Neuron (in vitro differentiated cells): ENCODE data around the gene CCNB2.
"Not testable (repeated sequence)": the region's sequence is repeated elsewhere in the genome, so short reads cannot be mapped to it uniquely, and the experiment has no call there.

Source experiments
- H2AFZ ChIP-seq: one replicate; pipeline ENCODE4 v1.6.1; 2013; ENCODE audit warnings: low read depth, mild to moderate bottlenecking, inconsistent platforms, low read length, moderate library complexity
- H3K27me3 ChIP-seq: one replicate; pipeline ENCODE4 v1.6.1; 2013; ENCODE audit warnings: low read length; ENCODE audit not compliant: insufficient read depth
- H3K36me3 ChIP-seq: one replicate; pipeline ENCODE4 v1.6.1; 2013; ENCODE audit warnings: low read length; ENCODE audit not compliant: insufficient read depth
- H3K4me1 ChIP-seq: one replicate; pipeline ENCODE4 v1.6.1; 2013; ENCODE audit warnings: low read length; ENCODE audit not compliant: insufficient read depth
- H3K4me3 ChIP-seq: 2 replicates; pipeline ENCODE4 v1.5.1; 2013; ENCODE audit warnings: mild to moderate bottlenecking, low read length, moderate library complexity
- H3K9me3 ChIP-seq: one replicate; pipeline ENCODE4 v1.6.1; 2013; ENCODE audit warnings: low read length

CCNB2 gene

DNA sequence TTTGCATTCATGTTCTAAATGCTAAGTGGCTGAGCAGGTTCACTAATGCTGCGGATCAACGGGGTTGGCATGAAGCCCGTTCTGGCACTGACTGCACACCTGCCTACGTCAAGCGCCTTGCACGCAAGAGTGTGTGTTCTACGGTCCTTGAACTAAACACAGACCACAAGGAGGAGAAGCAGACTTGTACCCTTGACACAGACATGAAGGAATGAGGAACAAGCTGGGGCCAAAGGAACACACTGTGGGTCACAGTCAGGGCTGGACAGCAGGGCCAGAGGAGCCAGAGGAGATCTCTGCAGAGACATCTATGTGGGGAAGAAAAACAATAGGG, 53.7 kb downstream of the CCNB2 start:
- peaks cover 27% of the 10 kb centered on the region for H3K36me3 ChIP-seq
- H2AFZ ChIP-seq = no peak overlapping the region
- no peaks in the 10 kb centered on the region for H3K27me3 ChIP-seq
- no peaks in the 10 kb centered on the region for H3K4me1 ChIP-seq
- no peaks in the 10 kb centered on the region for H3K9me3 ChIP-seq
- H3K4me3 ChIP-seq = no peak overlapping the region

DNA sequence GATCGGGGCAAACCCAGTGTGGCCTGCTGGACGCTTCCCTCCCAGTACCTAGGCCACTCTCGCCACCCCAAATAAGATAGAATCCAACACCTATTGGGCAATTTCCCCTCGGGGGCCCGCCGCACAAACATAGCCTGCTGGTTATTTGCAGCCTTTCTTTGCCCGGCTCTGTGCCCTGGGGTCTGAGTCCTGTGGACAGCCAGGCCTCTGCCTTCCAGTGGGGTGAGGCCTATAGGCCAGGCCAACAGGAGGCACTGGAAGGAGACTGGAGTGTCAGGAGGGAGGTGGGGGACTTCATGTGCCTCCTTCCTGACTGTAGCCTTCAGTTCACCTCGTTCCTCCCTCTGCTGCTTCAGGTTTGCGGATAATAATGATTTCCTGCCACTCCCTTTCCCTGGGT, 54.3 kb downstream of the CCNB2 start:
- no peaks in the 10 kb centered on the region for H3K27me3 ChIP-seq
- peaks cover 27% of the 10 kb centered on the region for H3K36me3 ChIP-seq
- H3K4me3 ChIP-seq = no peak overlapping the region
- H3K9me3 ChIP-seq = no peaks in the 10 kb centered on the region
- H2AFZ ChIP-seq = no peak overlapping the region
- no peaks in the 10 kb centered on the region for H3K4me1 ChIP-seq

DNA sequence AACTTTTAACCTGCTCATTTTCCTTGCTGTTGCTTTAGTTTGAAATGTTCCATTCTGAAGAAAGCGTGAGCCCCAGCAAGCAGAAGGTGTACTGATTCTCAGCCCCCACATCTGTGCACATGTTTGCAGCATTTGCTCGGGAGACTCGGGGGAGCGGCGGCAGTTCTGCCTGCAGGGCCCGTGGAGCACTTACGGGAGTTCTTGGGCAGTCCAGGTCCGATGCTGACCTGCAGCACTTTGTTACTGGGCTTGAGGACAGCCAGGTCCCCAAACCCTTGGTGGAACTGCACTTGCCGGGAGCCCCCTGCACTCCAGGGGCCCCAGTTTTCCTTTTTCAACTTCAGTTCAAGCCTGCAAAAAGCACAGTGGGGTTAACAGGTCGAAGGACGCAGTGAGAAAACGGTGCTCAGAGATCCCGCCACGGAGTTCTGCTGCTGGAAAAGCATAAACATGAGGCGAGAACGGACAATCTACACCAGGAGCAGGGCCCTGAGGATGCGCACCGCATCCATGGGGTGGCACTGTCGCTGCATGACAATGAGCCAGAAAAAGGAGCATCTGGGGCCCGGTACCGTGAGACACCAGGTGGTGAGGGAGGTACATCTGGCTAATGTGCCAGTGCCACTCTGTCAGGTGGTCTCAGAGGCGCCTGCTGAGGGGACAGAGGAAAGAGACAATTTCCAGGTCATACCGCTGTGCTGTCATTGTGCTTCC, 56.1 kb downstream of the CCNB2 start:
- H3K4me1 ChIP-seq = no peaks in the 10 kb centered on the region
- peaks cover 27% of the 10 kb centered on the region for H3K36me3 ChIP-seq
- no peaks in the 10 kb centered on the region for H3K27me3 ChIP-seq
- peaks cover 2% of the 10 kb centered on the region for H3K9me3 ChIP-seq
- no peak overlapping the region for H3K4me3 ChIP-seq
- H2AFZ ChIP-seq = no peak overlapping the region

DNA sequence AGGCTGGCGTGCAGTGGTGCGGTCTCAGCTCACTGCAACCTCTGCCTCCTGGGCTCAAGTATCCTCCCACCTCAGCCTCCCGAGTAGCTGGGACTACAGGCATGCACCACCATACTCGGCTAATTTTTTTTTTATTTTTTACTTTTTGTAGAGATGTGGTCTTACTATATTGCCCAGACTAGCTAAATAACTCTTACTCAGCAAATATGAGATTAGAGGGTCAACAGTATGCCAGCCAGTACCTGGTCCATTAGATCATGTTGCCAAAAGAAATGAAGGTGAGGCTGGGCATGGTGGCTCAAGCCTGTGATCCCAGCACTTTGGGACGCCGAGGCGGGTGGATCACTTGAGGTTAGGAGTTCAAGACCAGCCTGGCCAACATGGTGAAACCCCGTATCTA, 57.1 kb downstream of the CCNB2 start:
- H3K9me3 ChIP-seq, H3K4me1 ChIP-seq, H2AFZ ChIP-seq, H3K4me3 ChIP-seq, H3K27me3 ChIP-seq: not testable (repeated sequence)
- H3K36me3 ChIP-seq = peaks cover 27% of the 10 kb centered on the region

DNA sequence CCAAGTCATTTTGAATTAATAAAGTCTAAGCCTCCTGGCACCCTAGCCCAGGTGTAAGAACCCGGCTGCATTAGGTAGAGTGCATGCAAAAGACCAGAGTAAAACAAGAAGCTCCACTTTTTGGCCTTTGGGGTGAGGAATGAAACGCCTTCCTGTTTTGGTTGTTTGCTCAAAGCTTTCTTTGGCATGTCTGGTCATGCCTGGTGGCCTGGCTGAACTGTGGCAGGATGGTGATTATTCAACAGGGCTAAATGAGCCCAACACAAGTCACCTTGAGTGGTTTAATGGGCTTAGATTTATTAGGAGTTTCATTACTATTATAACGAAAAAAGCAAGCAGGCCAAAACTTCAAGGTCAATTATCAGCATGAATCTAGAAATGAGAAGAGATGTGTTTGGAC, 60.8 kb downstream of the CCNB2 start:
- H3K27me3 ChIP-seq = no peaks in the 10 kb centered on the region
- peaks cover 2% of the 10 kb centered on the region for H3K9me3 ChIP-seq
- H3K36me3 ChIP-seq = peaks cover 6% of the 10 kb centered on the region
- H2AFZ ChIP-seq = no peak overlapping the region
- no peak overlapping the region for H3K4me3 ChIP-seq
- no peaks in the 10 kb centered on the region for H3K4me1 ChIP-seq

DNA sequence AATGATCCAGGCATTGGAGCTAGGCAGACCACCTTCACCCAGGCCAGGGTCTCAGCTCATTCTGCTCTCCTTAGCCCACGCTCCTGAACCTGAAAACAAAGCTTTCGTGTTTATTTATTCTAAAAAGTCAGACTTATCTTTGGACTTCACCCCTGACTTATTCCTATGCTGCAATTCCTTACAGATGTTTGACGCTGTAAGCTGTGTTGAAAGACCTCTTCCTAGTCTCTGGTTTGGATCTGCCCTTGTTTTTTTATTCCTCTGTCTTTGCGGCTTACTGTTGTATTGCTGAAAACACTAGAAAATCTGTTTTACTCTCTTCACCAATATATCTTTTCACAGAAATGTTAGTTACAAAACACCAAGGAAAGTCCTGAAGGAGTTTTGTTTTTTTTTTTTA, 61.2 kb downstream of the CCNB2 start:
- H3K27me3 ChIP-seq = no peaks in the 10 kb centered on the region
- no peak overlapping the region for H2AFZ ChIP-seq
- H3K9me3 ChIP-seq = peaks cover 2% of the 10 kb centered on the region
- peaks cover 7% of the 10 kb centered on the region for H3K36me3 ChIP-seq
- H3K4me1 ChIP-seq = no peaks in the 10 kb centered on the region
- H3K4me3 ChIP-seq = no peak overlapping the region

DNA sequence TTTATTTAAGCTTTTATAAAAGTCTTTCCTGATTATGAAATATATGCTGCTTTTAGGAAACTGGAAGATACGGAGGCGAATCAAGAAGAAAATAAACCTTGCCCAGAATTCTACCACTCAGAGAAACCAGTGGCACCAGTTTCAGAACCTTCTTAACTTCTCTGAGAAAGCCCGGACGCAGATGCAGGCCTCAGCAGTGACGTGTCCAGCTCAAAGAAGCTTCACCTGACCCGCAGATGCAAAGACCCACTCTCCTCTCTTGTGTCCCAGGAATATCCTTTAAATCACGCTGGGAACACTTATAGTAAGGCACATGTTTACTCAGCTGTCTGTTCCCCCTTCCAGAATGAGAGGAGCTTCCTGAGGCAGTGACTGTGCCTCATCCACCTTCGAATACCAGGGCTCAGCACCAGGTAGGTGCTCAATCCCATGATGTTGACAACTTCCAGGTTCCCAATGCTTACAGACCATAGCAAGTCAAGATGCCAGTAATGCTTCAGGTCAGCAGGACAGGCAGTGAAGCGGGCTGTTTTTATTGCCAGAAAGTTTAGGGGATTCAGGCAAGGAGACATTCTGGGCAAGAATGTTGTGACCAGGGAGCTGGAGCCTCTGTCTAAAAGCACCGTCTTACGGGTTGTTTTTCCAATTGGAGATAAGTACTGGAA, 61.8 kb downstream of the CCNB2 start:
- Histone ChIP-seq H3K36me3 (peaks cover 5% of the 10 kb centered on the region), H2AFZ (no peak overlapping the region), H3K27me3 (no peaks in the 10 kb centered on the region), H3K9me3 (peaks cover 2% of the 10 kb centered on the region), H3K4me3 (no peak overlapping the region), H3K4me1 (no peaks in the 10 kb centered on the region)

DNA sequence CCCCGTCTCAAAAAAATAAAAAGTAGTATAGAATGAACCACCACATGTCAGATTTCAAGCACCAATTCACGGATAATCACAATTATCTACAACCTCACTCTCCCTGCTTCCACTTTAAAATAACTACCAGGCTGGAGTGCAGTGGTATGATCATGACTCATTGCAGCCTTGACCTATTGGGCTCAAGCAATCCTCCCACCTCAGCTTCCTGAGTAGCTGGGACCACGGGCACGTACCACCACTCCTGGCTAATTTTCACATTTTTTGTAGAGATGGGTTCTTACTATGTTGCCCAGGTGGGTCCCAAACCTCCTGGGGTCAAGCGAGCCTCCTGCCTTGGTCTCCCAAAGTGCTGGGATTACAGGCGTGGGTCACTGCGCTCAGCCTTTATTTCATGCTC, 63.6 kb downstream of the CCNB2 start:
- H3K4me3 ChIP-seq = no peak overlapping the region
- no peaks in the 10 kb centered on the region for H3K27me3 ChIP-seq
- H2AFZ ChIP-seq = no peak overlapping the region
- peaks cover 2% of the 10 kb centered on the region for H3K9me3 ChIP-seq
- H3K4me1 ChIP-seq = no peaks in the 10 kb centered on the region
- peaks cover 4% of the 10 kb centered on the region for H3K36me3 ChIP-seq

DNA sequence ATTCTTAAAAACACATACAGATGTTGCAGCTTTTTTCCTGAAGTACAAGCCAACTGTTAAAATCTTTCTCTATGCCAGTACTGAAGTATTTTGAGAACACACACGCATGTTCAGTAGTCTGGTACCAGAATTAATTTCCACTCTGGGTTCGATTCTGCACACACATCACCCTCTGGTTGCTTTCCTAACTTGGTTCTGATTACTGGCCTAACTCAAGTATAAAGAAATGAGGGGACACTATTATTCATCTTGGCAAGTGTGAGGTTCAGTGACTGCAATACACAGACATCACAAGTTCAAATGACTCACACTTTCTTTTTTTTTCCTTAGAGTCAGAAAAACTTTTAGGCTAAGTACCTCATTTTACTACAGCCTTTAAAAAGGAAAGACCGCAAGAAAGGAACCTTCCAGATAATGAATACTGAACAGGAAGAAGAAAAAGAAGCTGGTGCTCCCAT, 64.3 kb downstream of the CCNB2 start:
- no peaks in the 10 kb centered on the region for H3K4me1 ChIP-seq
- peaks cover 2% of the 10 kb centered on the region for H3K9me3 ChIP-seq
- H3K27me3 ChIP-seq = no peaks in the 10 kb centered on the region
- peaks cover 4% of the 10 kb centered on the region for H3K36me3 ChIP-seq
- no peak overlapping the region for H2AFZ ChIP-seq
- no peak overlapping the region for H3K4me3 ChIP-seq

DNA sequence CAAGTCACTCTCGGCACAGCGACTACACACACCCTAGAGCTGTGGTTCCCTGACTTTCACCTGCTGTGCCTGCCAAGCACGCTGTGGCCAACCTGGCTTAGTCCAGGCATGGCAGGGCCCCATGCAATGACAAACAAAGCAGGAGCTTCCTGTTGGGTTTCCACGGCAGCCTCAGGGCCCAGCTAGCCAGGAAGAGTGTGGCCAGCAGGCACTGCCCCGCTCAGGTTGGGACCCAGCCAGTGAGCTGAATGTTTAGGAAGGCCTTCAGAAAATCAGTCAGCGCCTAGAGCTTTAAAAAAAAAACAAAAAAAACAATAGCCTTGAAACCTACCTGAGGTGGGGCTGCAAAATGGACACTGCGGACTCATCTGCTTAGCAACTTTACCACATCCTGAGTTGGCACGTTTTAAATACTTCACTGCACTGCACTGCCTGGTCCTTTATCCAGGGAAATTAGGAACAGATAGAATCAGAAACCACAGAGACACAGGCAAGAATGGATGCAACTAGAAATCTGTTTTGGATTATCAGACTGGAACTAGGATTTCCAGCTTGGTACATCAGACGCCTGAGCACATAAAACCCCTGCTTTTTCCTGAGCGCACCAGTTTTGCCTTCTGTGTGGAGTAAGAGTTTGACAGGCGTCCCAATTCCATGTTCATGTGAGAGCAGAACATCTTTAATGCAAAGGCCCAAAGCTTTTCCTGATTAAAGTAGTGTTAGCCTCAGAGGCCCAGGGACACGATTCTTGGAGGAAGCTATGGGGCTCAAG, 65.5 kb downstream of the CCNB2 start:
- no peak overlapping the region for H3K4me3 ChIP-seq
- H3K36me3 ChIP-seq = peaks cover 4% of the 10 kb centered on the region
- no peaks in the 10 kb centered on the region for H3K27me3 ChIP-seq
- no peaks in the 10 kb centered on the region for H3K9me3 ChIP-seq
- no peaks in the 10 kb centered on the region for H3K4me1 ChIP-seq
- no peak overlapping the region for H2AFZ ChIP-seq

DNA sequence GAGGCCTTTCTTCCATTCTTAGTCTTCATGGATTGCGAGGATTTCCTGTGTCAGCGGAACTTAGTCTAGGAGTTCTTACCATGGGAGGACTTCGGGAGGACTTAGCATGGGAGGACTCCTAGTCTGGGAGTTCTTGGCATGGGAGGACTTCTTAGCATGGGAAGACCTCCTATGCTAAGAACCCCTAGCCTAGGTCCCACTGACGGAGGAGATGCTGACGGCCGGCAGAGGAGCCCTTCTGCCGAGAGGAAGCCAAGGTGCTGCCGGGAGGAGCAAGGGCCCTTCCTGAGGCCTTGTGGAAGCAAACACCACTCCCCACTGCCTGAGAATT, 66.1 kb downstream of the CCNB2 start:
- no peaks in the 10 kb centered on the region for H3K4me1 ChIP-seq
- no peaks in the 10 kb centered on the region for H3K27me3 ChIP-seq

DNA sequence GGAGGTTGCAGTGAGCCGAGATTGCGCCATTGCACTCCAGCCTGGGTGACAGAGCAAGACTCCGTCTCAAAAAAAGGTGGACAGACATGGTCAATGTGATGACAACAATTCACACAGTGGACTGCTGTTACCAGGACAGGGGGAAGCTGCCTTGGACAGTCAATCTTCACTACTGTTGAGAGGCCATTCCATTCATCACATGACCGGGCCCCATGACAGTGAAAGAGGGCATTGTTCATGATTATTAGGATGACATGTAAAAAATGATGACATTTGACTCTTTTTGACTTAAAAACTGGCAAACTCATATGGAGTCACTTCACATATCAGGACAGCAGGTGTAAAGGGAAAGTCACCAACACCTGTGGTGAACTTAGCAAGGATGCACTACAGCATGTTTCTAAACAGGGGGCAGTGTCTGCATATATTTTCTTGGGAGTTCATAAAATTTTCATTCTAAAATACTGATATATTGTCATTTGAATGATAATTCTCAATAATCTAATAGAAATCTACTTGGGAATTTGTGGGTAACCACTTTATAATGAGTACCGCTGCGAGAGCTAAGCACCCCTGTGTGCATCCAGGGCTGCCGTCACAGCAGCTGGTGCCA, 67.4 kb downstream of the CCNB2 start:
- Histone ChIP-seq H2AFZ (no peak overlapping the region), H3K4me1 (no peaks in the 10 kb centered on the region), H3K36me3 (peaks cover 4% of the 10 kb centered on the region), H3K4me3 (no peak overlapping the region), H3K9me3 (no peaks in the 10 kb centered on the region), H3K27me3 (no peaks in the 10 kb centered on the region)

More for the DNA sequence above, 66.1 kb downstream of the CCNB2 start:
- peaks cover 4% of the 10 kb centered on the region for H3K36me3 ChIP-seq
- H3K9me3 ChIP-seq = no peaks in the 10 kb centered on the region
- no peak overlapping the region for H2AFZ ChIP-seq
- H3K4me3 ChIP-seq = no peak overlapping the region

DNA sequence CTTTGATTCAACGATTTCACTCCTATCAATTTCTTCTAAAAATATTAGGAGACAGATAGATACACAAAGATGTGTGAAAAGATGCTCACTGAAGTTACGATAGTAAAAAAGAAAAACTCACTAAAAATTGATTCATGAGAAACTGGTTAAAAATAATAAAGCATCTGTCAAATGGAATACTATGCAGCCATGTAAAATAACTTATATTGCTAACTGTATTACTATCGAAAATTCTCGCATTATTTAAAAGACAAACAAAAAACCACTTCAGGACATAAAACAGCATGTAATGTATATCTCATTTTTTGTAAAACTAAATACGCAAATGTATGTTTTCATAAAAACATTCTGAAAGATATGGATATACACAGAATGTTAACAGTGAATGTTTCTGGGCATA, 68.2 kb downstream of the CCNB2 start:
- Histone ChIP-seq H2AFZ (no peak overlapping the region), H3K27me3 (no peaks in the 10 kb centered on the region), H3K4me3 (no peak overlapping the region), H3K36me3 (peaks cover 4% of the 10 kb centered on the region), H3K4me1 (no peaks in the 10 kb centered on the region), H3K9me3 (no peaks in the 10 kb centered on the region)
